GM12874 (cell line): ENCODE results near the gene RAD51B.

Experiments used
- CTCF ChIP-seq: IDR thresholded peaks from 2 replicates; pipeline ENCODE4 v1.5.1; 2011; ENCODE audit warnings: low read depth, mild to moderate bottlenecking, control low read depth, low read length, moderate library complexity; ENCODE audit not compliant: insufficient read depth

RAD51B gene

GRCh38 chr14:68558096-68558495, 738.5 kb downstream of the RAD51B start:
- no peak for TF ChIP-seq CTCF

GRCh38 chr14:68559949-68560348, 740.4 kb downstream of the RAD51B start:
- no peak for TF ChIP-seq CTCF

GRCh38 chr14:68561531-68562007, 742.0 kb downstream of the RAD51B start:
- no peak for TF ChIP-seq CTCF

GRCh38 chr14:68562911-68563250, 743.3 kb downstream of the RAD51B start:
- TF ChIP-seq CTCF: no peak

GRCh38 chr14:68563251-68564131, 743.9 kb downstream of the RAD51B start:
- TF ChIP-seq CTCF: no peak

GRCh38 chr14:68564191-68564825, 744.7 kb downstream of the RAD51B start:
- TF ChIP-seq CTCF: no peak

- no peak for TF ChIP-seq CTCF
These were observed 745.5 kb downstream of the RAD51B start for GRCh38 chr14:68564826-68565759.
